Psoas muscle (tissue), 8 donors: Measurements from ENCODE around the gene UBA1. TPM values are rescaled to one million over a fixed set of nuclear protein-coding genes. Genes with fewer than 3 reads are reported as not detected.

Experiments
- ATAC-seq, 4 donors: fragments of 200-7000 bp; cut with Tn5 transposase; one replicate each; pipeline ENCODE4 v1.9.1; 2020; ENCODE audit warnings: moderate library complexity in 3 of 4, mild to moderate bottlenecking in 2 of 4
- DNase-seq, 2 donors: peaks; one replicate each; pipeline ENCODE4 v3.0.0-alpha.2; 2020
- H3K27ac ChIP-seq: fragments of 200-600 bp; one replicate; pipeline ENCODE4 v1.8.0; 2022
- H3K27me3 ChIP-seq, 3 donors: fragments of 200-600 bp in 1 of 3; one replicate each; pipeline versions ENCODE4 v1.6.1 to v1.8.0; 2013 to 2022; ENCODE audit warnings: low read length in 2 of 3, mild to moderate bottlenecking in 2 of 3, moderate library complexity in 1 of 3; ENCODE audit not compliant: insufficient read depth in 3 of 3
- H3K36me3 ChIP-seq, 2 donors: fragments of 200-600 bp in 1 of 2; one replicate each; pipeline versions ENCODE4 v1.6.1 to v1.8.0; 2013 to 2022; ENCODE audit warnings: low read depth in 1 of 2, mild to moderate bottlenecking in 1 of 2, moderate library complexity in 1 of 2; ENCODE audit not compliant: insufficient read depth in 1 of 2
- H3K4me1 ChIP-seq: fragments of 200-600 bp; one replicate; pipeline ENCODE4 v1.8.0; 2022
- H3K4me3 ChIP-seq: fragments of 200-600 bp; one replicate; pipeline ENCODE4 v1.8.0; 2022; ENCODE audit warnings: mild to moderate bottlenecking
- H3K9me3 ChIP-seq: fragments of 200-600 bp; one replicate; pipeline ENCODE4 v1.8.0; 2022
- WGBS, 3 donors: extraction: QIAGEN DNeasy Blood & Tissue Kit; methylation state at CpG; one replicate each; pipeline versions ENCODE4 v1.1.6 to v1.1.7; 2013; 5-methylcytosine and 5-hydroxymethylcytosine counted together
- intact Hi-C, 2 donors: fragments of 100-400 bp; cut with DNase I; formaldehyde crosslinking; loops; one replicate each; pipeline versions ENCODE4 v1.11.0 to v1.14.2; 2022
- polyA plus RNA-seq, 3 donors: library from polyadenylated mRNA; stranded (reverse); fragments of 200-250 nt; gene quantifications; one replicate each; pipeline ENCODE4 v1.2.3, GENCODE V29; 2013
- total RNA-seq, 4 donors: library from RNA; stranded (reverse); fragmentation: NEBNext Ultra II Directional in 2 of 4; extraction: Animal tissue kit (Norgen Biotek cat#: 25700) in 2 of 4; gene quantifications; one replicate each; pipeline versions ENCODE4 v1.2.1 to v1.2.4, GENCODE V29; 2021 to 2023
- TF ChIP-seq, protein P1 (sequence below): fragments of 200-600 bp; IDR thresholded peaks from one replicate; pipeline ENCODE4 v1.8.0; 2022; ENCODE audit warnings: antibody characterized with exemption
- donor health status: healthy with polysubstance abuse.
- donor health status: DM: no; HTN: no; CAD: no; lungs with moderate emphysema.
- donor health status: Bipolar disorder and iron deficiency.
- donor health status: healthy.
- donor health status: DM: yes; HTN: yes; CAD: no.
- donor health status: DM: no; HTN: no; CAD: no.
- donor health status: DM: no; HTN: no; CAD: no.
- donor health status: DM: yes; HTN: yes; CAD: no.

Gene UBA1
- total and polyA plus RNA-seq, 7 donors, result 96.2 to 230 (median 145) TPM

DNA sequence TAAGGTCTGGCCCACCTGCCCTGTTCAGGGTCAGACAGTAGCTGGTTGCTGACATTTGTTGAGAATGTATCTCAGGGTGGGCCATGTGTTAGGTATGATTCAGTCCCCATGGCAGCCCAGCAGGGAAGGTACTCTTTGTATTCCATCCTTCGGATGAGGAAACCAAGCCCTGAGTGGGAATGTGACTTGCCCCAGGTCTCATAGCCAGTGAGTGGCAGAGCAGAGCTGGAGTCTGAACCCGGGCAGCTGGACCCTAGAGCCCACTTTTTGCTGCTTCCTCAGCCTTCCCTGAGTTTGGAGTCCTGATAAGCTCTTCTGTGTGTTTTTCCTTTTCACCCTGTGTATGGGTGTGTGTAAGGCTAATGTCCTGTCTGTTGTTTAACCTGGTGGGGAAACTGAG, 21.6 kb upstream of the UBA1 start:
- DNase-seq (no peak), ATAC-seq (no peak)
- TF ChIP-seq, protein P1, sequence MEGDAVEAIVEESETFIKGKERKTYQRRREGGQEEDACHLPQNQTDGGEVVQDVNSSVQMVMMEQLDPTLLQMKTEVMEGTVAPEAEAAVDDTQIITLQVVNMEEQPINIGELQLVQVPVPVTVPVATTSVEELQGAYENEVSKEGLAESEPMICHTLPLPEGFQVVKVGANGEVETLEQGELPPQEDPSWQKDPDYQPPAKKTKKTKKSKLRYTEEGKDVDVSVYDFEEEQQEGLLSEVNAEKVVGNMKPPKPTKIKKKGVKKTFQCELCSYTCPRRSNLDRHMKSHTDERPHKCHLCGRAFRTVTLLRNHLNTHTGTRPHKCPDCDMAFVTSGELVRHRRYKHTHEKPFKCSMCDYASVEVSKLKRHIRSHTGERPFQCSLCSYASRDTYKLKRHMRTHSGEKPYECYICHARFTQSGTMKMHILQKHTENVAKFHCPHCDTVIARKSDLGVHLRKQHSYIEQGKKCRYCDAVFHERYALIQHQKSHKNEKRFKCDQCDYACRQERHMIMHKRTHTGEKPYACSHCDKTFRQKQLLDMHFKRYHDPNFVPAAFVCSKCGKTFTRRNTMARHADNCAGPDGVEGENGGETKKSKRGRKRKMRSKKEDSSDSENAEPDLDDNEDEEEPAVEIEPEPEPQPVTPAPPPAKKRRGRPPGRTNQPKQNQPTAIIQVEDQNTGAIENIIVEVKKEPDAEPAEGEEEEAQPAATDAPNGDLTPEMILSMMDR, result no peak
- no peak overlapping the region for H3K27ac ChIP-seq
- H3K9me3 ChIP-seq, result no peaks in the 10 kb centered on the region
- 95 to 100% (median 98%) methylated on average over 2 of the region's 2 CpGs for WGBS, 3 donors
- intact Hi-C loops, result no loop called here
- H3K4me1 ChIP-seq, result no peaks in the 10 kb centered on the region
- H3K36me3 ChIP-seq, result peaks cover 0 to 47% of the 10 kb centered on the region in 2 donors
- no peak overlapping the region for H3K4me3 ChIP-seq
- H3K27me3 ChIP-seq, result peaks cover 0 to 32% (median 0%) of the 10 kb centered on the region in 3 donors

DNA sequence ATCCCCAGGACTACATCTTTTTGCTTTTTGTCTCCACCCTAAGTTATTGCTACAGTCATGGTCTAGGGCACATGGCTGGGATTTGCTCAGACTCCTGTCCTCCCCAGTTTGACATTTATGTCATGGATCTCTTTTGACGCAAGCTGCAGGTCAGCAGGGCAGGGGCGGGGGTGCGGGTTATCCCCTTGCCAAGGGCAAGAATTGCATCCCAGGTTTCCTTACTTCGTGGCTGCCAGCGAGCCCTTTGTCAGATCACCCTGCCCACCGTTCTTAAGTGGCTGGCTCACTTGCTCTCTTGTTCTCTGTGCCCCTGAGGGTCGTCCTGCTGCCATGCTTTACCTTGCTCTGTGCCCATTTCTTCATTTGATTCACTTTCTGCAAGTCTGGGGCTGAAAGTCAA, 21.1 kb upstream of the UBA1 start:
- H3K9me3 ChIP-seq, result no peaks in the 10 kb centered on the region
- peaks cover 0 to 36% (median 0%) of the 10 kb centered on the region in 3 donors for H3K27me3 ChIP-seq
- ATAC-seq (no peak), DNase-seq (no peak)
- H3K36me3 ChIP-seq, result peaks cover 0 to 51% of the 10 kb centered on the region in 2 donors
- 83 to 90% (median 85%) methylated on average over 5 to 7 of the region's 7 CpGs for WGBS, 3 donors
- no peak overlapping the region for H3K4me3 ChIP-seq
- TF ChIP-seq, protein P1, result no peak
- intact Hi-C loops, result no loop called here
- H3K4me1 ChIP-seq, result no peaks in the 10 kb centered on the region
- no peak overlapping the region for H3K27ac ChIP-seq

DNA sequence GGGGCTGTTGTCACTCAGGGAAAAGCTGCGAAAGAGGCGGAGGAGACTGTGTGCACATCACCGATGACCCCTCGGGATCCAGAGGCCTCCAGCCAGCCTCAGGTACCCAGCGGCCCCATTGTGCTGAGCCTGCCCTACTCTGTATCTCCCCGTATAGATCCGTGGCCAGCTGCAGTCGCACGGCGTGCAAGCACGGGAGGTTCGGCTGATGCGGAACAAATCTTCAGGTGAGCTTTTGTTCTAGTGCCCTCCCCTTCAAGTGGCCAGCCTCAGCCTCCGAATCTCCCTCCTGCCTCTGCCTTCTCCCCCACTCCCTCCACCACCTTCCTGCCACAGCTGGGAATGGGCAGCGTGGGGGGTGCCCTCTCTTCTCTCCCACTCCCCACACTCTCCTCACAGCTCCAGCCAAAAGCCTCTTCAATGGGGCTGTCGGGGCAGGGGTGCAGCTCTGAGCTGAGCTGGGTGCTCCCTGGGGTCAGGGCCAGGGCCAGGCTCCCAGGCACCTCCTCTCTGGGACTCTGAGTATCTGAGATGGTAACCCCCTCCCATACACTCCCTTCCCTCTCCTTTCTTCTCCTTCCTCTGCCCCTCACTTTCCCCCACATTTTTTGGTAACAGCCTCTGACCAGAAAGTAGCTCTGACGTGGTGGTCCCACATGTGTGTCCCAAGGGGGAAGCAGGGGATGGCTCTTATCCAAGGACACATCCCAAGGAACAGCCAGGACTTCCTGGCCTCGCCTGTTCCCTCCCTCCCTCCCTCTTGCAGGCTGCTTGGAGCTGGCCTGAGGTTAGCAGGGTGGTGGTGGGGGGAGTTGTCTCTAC, 20.4 kb upstream of the UBA1 start:
- 76 to 94% (median 85%) methylated on average over 15 to 18 of the region's 18 CpGs for WGBS, 3 donors
- H3K27ac ChIP-seq, result no peak overlapping the region
- H3K36me3 ChIP-seq, result peaks cover 0 to 58% of the 10 kb centered on the region in 2 donors
- ATAC-seq, result no peak
- peaks cover 0 to 42% (median 0%) of the 10 kb centered on the region in 3 donors for H3K27me3 ChIP-seq
- intact Hi-C loops, result no loop called here
- TF ChIP-seq, protein P1, result no peak
- no peaks in the 10 kb centered on the region for H3K9me3 ChIP-seq
- H3K4me1 ChIP-seq, result no peaks in the 10 kb centered on the region
- H3K4me3 ChIP-seq, result no peak overlapping the region
- no peak for DNase-seq

DNA sequence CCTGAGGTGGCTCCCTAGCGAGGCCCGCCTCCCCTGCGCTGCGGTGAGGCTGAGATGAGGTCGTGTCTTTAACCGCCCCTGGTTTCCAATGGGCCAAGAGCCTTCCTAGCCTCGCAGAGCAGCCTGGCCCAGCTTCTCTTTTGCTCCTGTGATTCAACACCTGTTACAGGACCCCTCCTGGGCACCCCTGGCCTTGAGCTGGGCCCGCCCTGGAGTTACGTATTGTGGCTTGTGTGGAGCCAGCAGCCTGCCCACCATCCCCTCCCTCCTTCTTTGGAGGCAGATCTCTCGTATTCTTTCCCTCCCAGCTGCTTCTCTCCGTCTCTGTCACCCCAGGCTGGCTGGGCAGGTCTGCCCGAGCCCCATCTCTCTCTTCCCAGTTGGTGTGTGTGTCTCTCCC, 19.3 kb upstream of the UBA1 start:
- Histone ChIP-seq H3K4me1 (no peaks in the 10 kb centered on the region), H3K9me3 (no peaks in the 10 kb centered on the region), H3K36me3 (peaks cover 0 to 65% of the 10 kb centered on the region in 2 donors), H3K27me3 (peaks cover 0 to 42% (median 0%) of the 10 kb centered on the region in 3 donors), H3K27ac (no peak overlapping the region), H3K4me3 (no peak overlapping the region)
- 73 to 86% (median 85%) methylated on average over 11 to 12 of the region's 12 CpGs for whole genome bisulfite sequencing, 3 donors
- TF ChIP-seq, protein P1, result no peak
- ATAC-seq (no peak), DNase-seq (no peak)
- intact Hi-C loops, result no loop called here
